Panc1 (cell line): ENCODE measurements around the gene TTC27. TPM values are rescaled to one million over a fixed set of nuclear protein-coding genes. Genes with fewer than 3 reads are reported as not detected.

Source experiments
- ATAC-seq: fragments of 200-7000 bp; cut with Tn5 transposase; 2 replicates; pipeline ENCODE4 v1.9.1; 2020; ENCODE audit warnings: mild to moderate bottlenecking, moderate library complexity
- BruUV-seq: library from RNA; stranded (reverse); fragments of 400-500 nt; replicated peaks from 2 replicates; lab custom pipeline; 2021; lab: Mats Ljungman, UMichigan
- CTCF ChIA-PET: fragments of 300-600 bp; sonication (Branson Sonifier 250); formaldehyde crosslinking; loops from one replicate; lab custom pipeline; 2022; ENCODE audit warnings: antibody characterized with exemption; lab: Charles Lee
- POLR2A ChIA-PET: fragments of 300-600 bp; sonication (Branson Sonifier 250); formaldehyde crosslinking; loops from one replicate; lab custom pipeline; 2022; ENCODE audit warnings: antibody characterized with exemption; lab: Charles Lee
- DNase-seq: peaks from one replicate; pipeline ENCODE4 v3.0.0-alpha.2; 2010; ENCODE audit warnings: low read depth, low spot score
- H3K27ac ChIP-seq: 2 replicates; pipeline ENCODE4 v1.5.1; 2011; ENCODE audit warnings: mild to moderate bottlenecking, low read length, inconsistent platforms
- H3K27me3 ChIP-seq: fragments of 200-500 bp; sonication (Bioruptor generic); 2 replicates; pipeline ENCODE4 v1.6.0; 2014; ENCODE audit warnings: low read length, inconsistent platforms; ENCODE audit not compliant: control insufficient read depth, insufficient read depth
- H3K36me3 ChIP-seq: fragments of 200-500 bp; sonication (Bioruptor generic); 2 replicates; pipeline ENCODE4 v1.5.1; 2014; ENCODE audit warnings: inconsistent platforms, mild to moderate bottlenecking, low read length, moderate library complexity; ENCODE audit not compliant: control insufficient read depth, insufficient read depth
- H3K4me1 ChIP-seq: 2 replicates; pipeline ENCODE4 v1.5.1; 2011; ENCODE audit warnings: inconsistent platforms, mild to moderate bottlenecking, low read length, moderate library complexity; ENCODE audit not compliant: control insufficient read depth, insufficient read depth
- H3K4me3 ChIP-seq, 2 experiments: 2 replicates each; pipeline ENCODE4 v1.5.1; 2011 to 2012; ENCODE audit warnings: low read depth in 2 of 2, low read length in 2 of 2, mild to moderate bottlenecking in 2 of 2, inconsistent platforms in 1 of 2, moderate library complexity in 1 of 2
- H3K9me3 ChIP-seq: fragments of 200-500 bp; sonication (Bioruptor generic); 2 replicates; pipeline ENCODE4 v1.5.1; 2014; ENCODE audit warnings: low read depth, mild to moderate bottlenecking, inconsistent platforms, low read length, moderate library complexity; ENCODE audit not compliant: control insufficient read depth, insufficient read depth
- CTCF ChIP-seq: fragments of 450-650 bp; IDR thresholded peaks from 2 replicates; pipeline ENCODE4 v1.5.1; 2017; ENCODE audit warnings: mild to moderate bottlenecking
- POLR2AphosphoS5 ChIP-seq: IDR thresholded peaks from 2 replicates; pipeline ENCODE4 v1.6.1; 2012; ENCODE audit warnings: mild to moderate bottlenecking, low read depth, low read length, moderate library complexity
- REST ChIP-seq, 2 experiments: IDR thresholded peaks; 2 replicates each; pipeline ENCODE4 v1.6.1; 2011 to 2012; ENCODE audit warnings: low read depth in 2 of 2, control low read depth in 1 of 2, low read length in 1 of 2, mild to moderate bottlenecking in 1 of 2, moderate library complexity in 1 of 2; ENCODE audit not compliant: insufficient read depth in 1 of 2
- SIN3A ChIP-seq: IDR thresholded peaks from 2 replicates; pipeline ENCODE4 v1.6.1; 2012; ENCODE audit warnings: low read depth, mild to moderate bottlenecking, low read length, moderate library complexity, borderline replicate concordance; ENCODE audit not compliant: insufficient read depth
- TCF7L2 ChIP-seq: IDR thresholded peaks from 2 replicates; pipeline ENCODE4 v1.6.1; 2011; ENCODE audit warnings: mild to moderate bottlenecking, low read depth, low read length, inconsistent platforms
- in situ Hi-C: cut with HindIII; loops from 2 replicates; pipeline ENCODE4 v1.10.0; 2016; ENCODE audit warnings: low sequenced_read_pairs, low pct_unique_long_range_greater_than_20kb
- intact Hi-C: fragments of 100-400 bp; cut with micrococcal nuclease; formaldehyde crosslinking; loops from one replicate; pipeline ENCODE4 v1.10.0; 2022; ENCODE audit not compliant: unreplicated experiment
- total RNA-seq: library from RNA; stranded (reverse); gene quantifications from one replicate; pipeline ENCODE4 v1.2.1, GENCODE V29; 2021; ENCODE audit not compliant: unreplicated experiment

Gene TTC27
- total RNA-seq, 1 experiment from 2014 or later: 24.7 TPM

- Histone ChIP-seq H3K4me1 (no peaks in the 10 kb centered on the region), H3K9me3 (no peaks in the 10 kb centered on the region), H3K27ac (no peak overlapping the region), H3K4me3 (no peak overlapping the region), H3K27me3 (no peaks in the 10 kb centered on the region), H3K36me3 (no peaks in the 10 kb centered on the region)
- ATAC-seq: no peak
- ChIA-PET POLR2A (no interaction called here), CTCF (no interaction called here)
- DNase-seq: no peak
- intact Hi-C loops (no loop called here), in situ Hi-C loops (no loop called here)
- TF ChIP-seq CTCF (no peak), TCF7L2 (no peak), SIN3A (no peak), POLR2AphosphoS5 (no peak), REST (IDR thresholded peaks at IDR 0.05; ENCODE audit: insufficient read depth in 1 of 2, low read depth in 2 of 2, low read length in 1 of 2) (no peak)
- no TSS peak for BruUV-seq
Observed at GRCh38 chr2:32768387-32769174, 140.7 kb downstream of the TTC27 start.

GRCh38 chr2:32770360-32770759, 142.5 kb downstream of the TTC27 start:
- Histone ChIP-seq H3K4me3 (no peak overlapping the region), H3K27ac (no peak overlapping the region), H3K36me3 (no peaks in the 10 kb centered on the region), H3K27me3 (no peaks in the 10 kb centered on the region), H3K4me1 (no peaks in the 10 kb centered on the region), H3K9me3 (no peaks in the 10 kb centered on the region)
- no TSS peak for BruUV-seq
- CTCF ChIA-PET: no interaction called here
- POLR2A ChIA-PET: no interaction called here
- TF ChIP-seq CTCF (no peak), REST (IDR thresholded peaks at IDR 0.05; ENCODE audit: insufficient read depth in 1 of 2, low read depth in 2 of 2, low read length in 1 of 2) (no peak), TCF7L2 (no peak), SIN3A (no peak), POLR2AphosphoS5 (no peak)
- ATAC-seq (no peak), DNase-seq (no peak)
- intact Hi-C loops: loop anchor here (5.0 kb wide), 2 partner anchors 262 to 602 kb away; no protein-coding TSS in a partner anchor
- in situ Hi-C loops: no loop called here
